GM21619 (cell line): Measurements from ENCODE around the gene NR2E1.

Experiments used
- ATAC-seq: cut with Tn5 transposase; IDR thresholded peaks from one replicate; pipeline ENCODE4 v1.9.1; 2021; ENCODE audit not compliant: unreplicated experiment

Gene NR2E1

DNA sequence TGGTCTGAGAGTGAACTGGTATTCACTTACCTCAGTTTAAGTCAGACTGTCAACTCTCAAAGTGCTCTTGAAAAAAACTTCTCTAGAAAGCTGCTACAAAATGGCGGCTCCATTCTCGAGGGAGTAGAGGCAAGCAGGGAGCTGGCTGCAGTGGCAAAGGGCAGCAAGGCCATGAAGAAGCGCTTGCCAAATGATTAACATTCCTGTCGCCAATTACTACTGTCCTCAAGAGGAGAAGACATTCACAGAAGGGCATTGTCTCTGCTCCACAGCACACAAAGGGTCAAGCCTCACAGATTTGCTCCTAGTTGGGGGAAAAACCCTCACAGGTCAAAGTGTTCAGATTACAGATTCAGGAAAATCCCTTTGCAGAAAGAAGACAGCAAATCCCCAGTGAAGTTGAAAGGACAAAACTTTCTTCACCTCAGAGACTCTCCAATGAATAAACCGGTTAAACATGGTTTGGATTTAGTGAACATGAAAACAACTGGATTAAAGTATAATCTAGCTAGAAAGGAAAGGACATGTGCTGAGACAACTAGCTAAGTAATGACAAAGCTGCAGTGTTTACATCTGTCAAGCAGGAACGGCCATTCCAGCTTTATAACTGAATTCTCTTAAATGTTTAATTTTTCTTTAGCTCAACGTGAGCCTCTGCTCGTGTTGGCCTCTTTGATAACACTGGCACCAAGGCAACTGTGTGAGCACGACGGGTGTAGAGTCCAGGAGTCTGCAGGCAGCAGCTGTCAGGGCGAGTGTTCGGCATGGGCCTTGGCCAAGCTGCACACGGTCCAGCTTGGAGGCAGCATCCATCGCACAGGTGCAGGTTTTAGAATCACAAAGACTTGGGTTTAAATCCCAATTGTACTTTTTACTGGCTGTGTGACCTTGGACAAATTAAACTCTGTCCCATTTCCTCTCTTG lies 37.6 kb downstream of the NR2E1 start:
- ATAC-seq, result peak; percentile 67

GRCh38 chr6:108207013-108207412 lies 41.2 kb downstream of the NR2E1 start:
- no peak for ATAC-seq

GRCh38 chr6:108209738-108210137 lies 43.9 kb downstream of the NR2E1 start:
- ATAC-seq, result no peak

DNA sequence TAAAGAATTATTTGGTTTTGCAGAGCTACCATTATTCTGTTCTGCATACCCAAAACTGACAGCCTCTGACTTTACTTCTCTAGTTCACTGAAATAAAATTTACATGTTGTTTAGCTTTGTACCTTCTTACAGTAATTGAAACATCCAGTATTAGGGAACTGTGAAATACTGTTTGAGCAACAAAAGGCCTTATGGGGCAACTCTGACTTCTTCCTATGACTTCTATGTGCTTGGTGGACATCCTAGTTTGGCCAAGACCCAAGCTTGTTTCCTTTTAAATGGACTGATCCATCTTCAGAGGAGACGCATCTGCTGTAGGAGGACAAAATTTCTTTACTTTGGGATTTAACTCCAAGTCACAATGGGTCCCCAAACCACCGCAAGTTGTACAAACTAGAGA lies 44.7 kb downstream of the NR2E1 start:
- ATAC-seq, result no peak

GRCh38 chr6:108211671-108212070 lies 45.8 kb downstream of the NR2E1 start:
- ATAC-seq, result no peak

GRCh38 chr6:108222064-108222463 lies 56.2 kb downstream of the NR2E1 start:
- ATAC-seq, result no peak

- ATAC-seq, result no peak
Measured at GRCh38 chr6:108222504-108222903, 56.7 kb downstream of the NR2E1 start.

- no peak for ATAC-seq
Measured at GRCh38 chr6:108227290-108227689, 61.5 kb downstream of the NR2E1 start.

- ATAC-seq, result no peak
Measured at GRCh38 chr6:108228416-108228815, 62.6 kb downstream of the NR2E1 start.

- ATAC-seq, result no peak
Measured at GRCh38 chr6:108235127-108235526, 69.3 kb downstream of the NR2E1 start.

GRCh38 chr6:108236791-108237190 lies 71.0 kb downstream of the NR2E1 start:
- no peak for ATAC-seq

- no peak for ATAC-seq
Measured at GRCh38 chr6:108238322-108238721, 72.5 kb downstream of the NR2E1 start.
